ENCODE results near the gene PTH1R.

DNA sequence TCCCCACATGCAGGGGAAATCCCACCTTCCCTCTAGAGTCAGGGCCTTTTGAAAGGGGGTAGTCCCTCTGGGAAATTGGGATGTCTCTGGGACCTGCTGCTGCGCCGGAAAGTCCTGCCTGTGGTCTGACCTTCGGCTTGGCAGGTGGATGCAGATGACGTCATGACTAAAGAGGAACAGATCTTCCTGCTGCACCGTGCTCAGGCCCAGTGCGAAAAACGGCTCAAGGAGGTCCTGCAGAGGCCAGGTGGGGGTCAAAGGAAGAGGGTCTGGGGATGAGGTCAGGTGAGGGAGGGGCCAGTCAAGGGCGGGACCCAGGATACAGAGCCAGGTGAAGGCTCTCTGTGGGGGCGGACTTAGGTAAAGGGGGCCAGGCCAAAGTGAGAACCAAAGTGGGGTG, 16.2 kb downstream of the PTH1R start:
- TF ChIP-seq, protein P1, sequence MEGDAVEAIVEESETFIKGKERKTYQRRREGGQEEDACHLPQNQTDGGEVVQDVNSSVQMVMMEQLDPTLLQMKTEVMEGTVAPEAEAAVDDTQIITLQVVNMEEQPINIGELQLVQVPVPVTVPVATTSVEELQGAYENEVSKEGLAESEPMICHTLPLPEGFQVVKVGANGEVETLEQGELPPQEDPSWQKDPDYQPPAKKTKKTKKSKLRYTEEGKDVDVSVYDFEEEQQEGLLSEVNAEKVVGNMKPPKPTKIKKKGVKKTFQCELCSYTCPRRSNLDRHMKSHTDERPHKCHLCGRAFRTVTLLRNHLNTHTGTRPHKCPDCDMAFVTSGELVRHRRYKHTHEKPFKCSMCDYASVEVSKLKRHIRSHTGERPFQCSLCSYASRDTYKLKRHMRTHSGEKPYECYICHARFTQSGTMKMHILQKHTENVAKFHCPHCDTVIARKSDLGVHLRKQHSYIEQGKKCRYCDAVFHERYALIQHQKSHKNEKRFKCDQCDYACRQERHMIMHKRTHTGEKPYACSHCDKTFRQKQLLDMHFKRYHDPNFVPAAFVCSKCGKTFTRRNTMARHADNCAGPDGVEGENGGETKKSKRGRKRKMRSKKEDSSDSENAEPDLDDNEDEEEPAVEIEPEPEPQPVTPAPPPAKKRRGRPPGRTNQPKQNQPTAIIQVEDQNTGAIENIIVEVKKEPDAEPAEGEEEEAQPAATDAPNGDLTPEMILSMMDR (IDR thresholded peaks at IDR 0.05; ENCODE audit: low read depth, low read length) = no peak
- TF ChIP-seq POLR2A (IDR thresholded peaks at IDR 0.05; ENCODE audit: extremely low read depth, insufficient read length) = no peak

Measured in NB4 (cell line).